Measurements from ENCODE around the gene SLC1A2. TPM values are rescaled to one million over a fixed set of nuclear protein-coding genes. Genes with fewer than 3 reads are reported as not detected.

Gene SLC1A2
- total RNA-seq, 4 donors from 2014 or later: 0.05 to 1.2 (median 0.54) TPM

DNA sequence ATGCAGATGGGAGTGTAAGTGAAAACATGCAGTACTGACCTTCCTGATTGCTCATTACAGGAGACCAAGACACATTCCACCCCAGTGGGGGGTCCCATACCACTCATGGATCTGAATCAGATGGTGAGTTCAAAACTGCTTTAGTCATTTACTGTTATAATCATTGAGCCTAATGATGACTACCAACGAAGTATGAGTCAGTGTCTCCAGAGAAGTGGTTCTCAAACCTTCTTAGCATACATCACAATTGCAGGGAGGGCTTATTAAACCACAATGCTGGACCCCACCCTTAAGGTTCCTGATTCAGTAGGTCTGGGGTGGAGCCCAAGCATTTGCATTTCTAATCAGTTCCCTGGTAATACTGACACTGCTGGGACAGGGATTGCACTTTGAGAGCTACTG, 204.6 kb downstream of the SLC1A2 start:
- Histone ChIP-seq H3K27ac (no peak overlapping the region), H3K4me3 (replicated peaks in 1 of 3) (no peak overlapping the region), H3K36me3 (peaks cover 0 to 21% of the 10 kb centered on the region in 2 donors), H3K4me1 (peaks cover 0 to 4% of the 10 kb centered on the region in 2 donors), H3K27me3 (no peaks in the 10 kb centered on the region), H3K9me3 (no peaks in the 10 kb centered on the region)
- intact Hi-C loops (cut with DNase I): no loop called here
- DNase-seq: no peak
- no peak for TF ChIP-seq POLR2A (IDR thresholded peaks at IDR 0.05)
- WGBS, 2 donors: 52 to 65% methylated on average over 1 of the region's 1 CpG

DNA sequence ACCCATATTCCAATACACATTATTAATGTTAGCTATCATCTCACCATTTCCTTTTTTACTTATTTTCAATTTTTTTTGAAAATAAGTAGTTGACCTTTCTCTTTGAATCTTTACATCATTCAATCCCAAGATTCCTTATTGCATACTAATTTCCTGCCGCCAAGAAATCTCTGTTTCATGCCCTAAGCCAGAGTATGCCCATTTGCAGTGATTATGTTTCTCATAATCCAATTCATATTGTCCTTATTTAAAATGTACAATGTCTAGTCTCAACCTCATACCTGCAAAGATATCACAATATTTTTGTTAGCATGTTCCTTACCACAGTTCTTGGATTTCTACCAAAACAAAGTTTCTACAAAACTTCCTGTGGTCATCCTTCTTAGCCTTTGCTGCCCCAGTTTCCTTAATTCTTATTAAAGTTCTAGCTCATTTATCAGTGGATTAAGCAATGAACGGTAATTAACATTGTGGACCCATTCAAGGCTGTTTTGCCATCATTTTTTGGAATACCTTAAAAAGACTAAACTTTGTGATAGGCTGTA, 205.1 kb downstream of the SLC1A2 start:
- no peak for DNase-seq
- peaks cover 0 to 16% of the 10 kb centered on the region in 2 donors for H3K36me3 ChIP-seq
- TF ChIP-seq, protein P1, sequence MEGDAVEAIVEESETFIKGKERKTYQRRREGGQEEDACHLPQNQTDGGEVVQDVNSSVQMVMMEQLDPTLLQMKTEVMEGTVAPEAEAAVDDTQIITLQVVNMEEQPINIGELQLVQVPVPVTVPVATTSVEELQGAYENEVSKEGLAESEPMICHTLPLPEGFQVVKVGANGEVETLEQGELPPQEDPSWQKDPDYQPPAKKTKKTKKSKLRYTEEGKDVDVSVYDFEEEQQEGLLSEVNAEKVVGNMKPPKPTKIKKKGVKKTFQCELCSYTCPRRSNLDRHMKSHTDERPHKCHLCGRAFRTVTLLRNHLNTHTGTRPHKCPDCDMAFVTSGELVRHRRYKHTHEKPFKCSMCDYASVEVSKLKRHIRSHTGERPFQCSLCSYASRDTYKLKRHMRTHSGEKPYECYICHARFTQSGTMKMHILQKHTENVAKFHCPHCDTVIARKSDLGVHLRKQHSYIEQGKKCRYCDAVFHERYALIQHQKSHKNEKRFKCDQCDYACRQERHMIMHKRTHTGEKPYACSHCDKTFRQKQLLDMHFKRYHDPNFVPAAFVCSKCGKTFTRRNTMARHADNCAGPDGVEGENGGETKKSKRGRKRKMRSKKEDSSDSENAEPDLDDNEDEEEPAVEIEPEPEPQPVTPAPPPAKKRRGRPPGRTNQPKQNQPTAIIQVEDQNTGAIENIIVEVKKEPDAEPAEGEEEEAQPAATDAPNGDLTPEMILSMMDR (IDR thresholded peaks at IDR 0.05): no peak
- TF ChIP-seq POLR2A (IDR thresholded peaks at IDR 0.05): no peak
- H3K27ac ChIP-seq: no peak overlapping the region
- WGBS, 2 donors: 85 to 90% methylated on average over 2 of the region's 2 CpGs
- intact Hi-C loops (cut with DNase I): no loop called here
- no peaks in the 10 kb centered on the region for H3K9me3 ChIP-seq
- H3K27me3 ChIP-seq: no peaks in the 10 kb centered on the region
- no peak overlapping the region for H3K4me3 ChIP-seq (replicated peaks in 1 of 3)
- peaks cover 0 to 4% of the 10 kb centered on the region in 2 donors for H3K4me1 ChIP-seq

DNA sequence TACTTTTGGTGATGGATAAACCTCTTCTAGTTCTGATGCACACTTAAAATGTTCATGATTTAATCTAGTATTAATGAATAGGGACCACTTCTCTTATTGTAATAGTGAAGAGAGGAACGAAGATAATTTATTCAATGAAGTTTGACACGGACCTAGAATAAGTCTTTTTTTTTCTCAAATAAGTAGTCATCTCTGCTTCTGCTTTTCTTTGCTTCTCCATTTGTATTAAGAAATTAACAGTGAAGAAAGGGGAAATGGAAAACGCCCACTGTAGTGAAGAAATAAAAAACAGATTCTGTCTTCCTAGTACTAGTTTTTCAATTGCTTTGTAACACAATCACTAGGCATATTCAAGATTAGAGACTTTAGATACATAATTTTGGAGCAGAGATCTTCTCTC, 207.4 kb downstream of the SLC1A2 start:
- 84 to 90% methylated on average over 3 of the region's 3 CpGs for WGBS, 2 donors
- no peak for DNase-seq
- intact Hi-C loops (cut with DNase I): no loop called here
- Histone ChIP-seq H3K27ac (no peak overlapping the region), H3K4me1 (peaks cover 0 to 4% of the 10 kb centered on the region in 2 donors), H3K36me3 (peaks cover 0 to 12% of the 10 kb centered on the region in 2 donors), H3K9me3 (no peaks in the 10 kb centered on the region), H3K4me3 (replicated peaks in 1 of 3) (no peak overlapping the region), H3K27me3 (no peaks in the 10 kb centered on the region)
- TF ChIP-seq POLR2A (IDR thresholded peaks at IDR 0.05): no peak
- TF ChIP-seq, protein P1 (IDR thresholded peaks at IDR 0.05): no peak

DNA sequence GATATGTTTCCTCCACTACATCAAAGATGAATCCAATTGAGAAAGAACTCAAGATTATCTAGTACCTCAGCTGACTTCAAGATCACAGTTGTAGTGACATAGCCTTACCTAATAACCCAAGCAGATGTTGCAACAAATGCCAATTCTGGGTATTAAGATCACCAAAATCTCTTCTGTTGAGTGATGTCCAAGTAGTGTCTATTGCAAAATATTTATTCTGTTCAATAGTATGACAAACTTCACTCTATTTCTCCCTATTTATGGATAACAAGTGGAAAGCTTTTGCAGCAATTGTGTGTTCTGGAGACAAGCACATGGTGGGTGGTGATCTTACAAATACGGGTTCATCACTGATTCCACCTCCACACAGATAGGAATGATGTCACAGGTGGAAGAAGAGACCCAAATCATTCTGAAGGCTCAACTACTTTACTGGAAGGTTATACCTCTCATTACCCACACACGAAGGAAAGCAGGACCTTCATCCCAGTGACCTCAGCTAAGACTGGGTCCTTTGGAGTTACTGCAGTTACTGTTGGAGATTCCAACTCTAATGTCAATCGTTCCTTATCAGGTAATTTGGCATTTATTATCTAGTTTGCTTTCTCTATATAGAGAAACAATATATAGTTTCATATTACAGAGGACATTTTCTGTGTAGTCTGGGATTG, 208.3 kb downstream of the SLC1A2 start:
- Histone ChIP-seq H3K4me3 (replicated peaks in 1 of 3) (no peak overlapping the region), H3K4me1 (peaks cover 0 to 4% of the 10 kb centered on the region in 2 donors), H3K27ac (no peak overlapping the region), H3K36me3 (peaks cover 0 to 8% of the 10 kb centered on the region in 2 donors), H3K9me3 (no peaks in the 10 kb centered on the region), H3K27me3 (no peaks in the 10 kb centered on the region)
- no peak for DNase-seq
- TF ChIP-seq, protein P1 (IDR thresholded peaks at IDR 0.05): no peak
- no peak for TF ChIP-seq POLR2A (IDR thresholded peaks at IDR 0.05)
- 91 to 95% methylated on average over 3 of the region's 3 CpGs for WGBS, 2 donors
- intact Hi-C loops (cut with DNase I): no loop called here

DNA sequence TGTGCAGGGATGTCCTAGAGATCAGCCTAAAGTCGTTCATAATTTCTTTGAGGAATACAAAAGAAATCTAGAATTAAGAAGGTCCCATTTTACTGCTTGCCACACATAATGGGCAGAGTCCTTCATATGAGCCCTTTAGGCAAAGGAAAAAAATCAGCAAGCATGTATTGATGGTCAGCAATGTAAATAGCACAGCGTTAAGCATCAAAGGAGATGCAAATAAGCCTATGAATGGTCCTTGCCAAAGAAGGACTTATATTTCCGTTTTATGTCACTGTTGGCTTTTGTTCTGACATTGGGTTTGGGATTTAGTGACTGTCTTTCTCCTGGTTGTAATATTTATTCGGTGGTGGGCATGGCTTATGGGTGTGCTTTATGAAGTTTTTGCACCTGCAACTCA, 210.6 kb downstream of the SLC1A2 start:
- TF ChIP-seq POLR2A (IDR thresholded peaks at IDR 0.05): no peak
- TF ChIP-seq, protein P1 (IDR thresholded peaks at IDR 0.05): no peak
- intact Hi-C loops (cut with DNase I): no loop called here
- Histone ChIP-seq H3K4me1 (no peaks in the 10 kb centered on the region), H3K9me3 (no peaks in the 10 kb centered on the region), H3K4me3 (replicated peaks in 1 of 3) (no peak overlapping the region), H3K27me3 (no peaks in the 10 kb centered on the region), H3K36me3 (peaks cover 4 to 5% of the 10 kb centered on the region in 2 donors), H3K27ac (no peak overlapping the region)
- DNase-seq: no peak
- WGBS, 2 donors: 81 to 87% methylated on average over 4 of the region's 4 CpGs

All from thyroid gland (tissue), 4 donors.